NB4 (cell line): Measurements from ENCODE around the gene FST.

Experiments
- CTCF ChIP-seq: IDR thresholded peaks from one replicate; pipeline ENCODE4 v1.5.1; 2012; ENCODE audit warnings: low read depth, low read length
- POLR2A ChIP-seq: IDR thresholded peaks from 2 replicates; pipeline ENCODE4 v1.6.1; 2011; ENCODE audit warnings: mild to moderate bottlenecking; ENCODE audit not compliant: insufficient read length; ENCODE audit errors: extremely low read depth

GRCh38 chr5:53436480-53437191, 43.8 kb upstream of the FST start:
- TF ChIP-seq CTCF (no peak), POLR2A (no peak)
